Measurements from ENCODE around the gene EHD1.

The EHD1 gene
- 20.8 to 782 (median 39.5) reads per million in 18 experiments for total RNA-seq

GRCh38 chr11:64878494-64879243, at the start of gene EHD1:
Gene EHD1 (minus strand): TSS chr11:64878621. CDS start chr11:64878464, 157 bp downstream.
- DNase-seq, result peak; percentile 99

- no peak for DNase-seq
Observed at GRCh38 chr11:64926689-64927088, 48.3 kb upstream of the EHD1 start.

DNA sequence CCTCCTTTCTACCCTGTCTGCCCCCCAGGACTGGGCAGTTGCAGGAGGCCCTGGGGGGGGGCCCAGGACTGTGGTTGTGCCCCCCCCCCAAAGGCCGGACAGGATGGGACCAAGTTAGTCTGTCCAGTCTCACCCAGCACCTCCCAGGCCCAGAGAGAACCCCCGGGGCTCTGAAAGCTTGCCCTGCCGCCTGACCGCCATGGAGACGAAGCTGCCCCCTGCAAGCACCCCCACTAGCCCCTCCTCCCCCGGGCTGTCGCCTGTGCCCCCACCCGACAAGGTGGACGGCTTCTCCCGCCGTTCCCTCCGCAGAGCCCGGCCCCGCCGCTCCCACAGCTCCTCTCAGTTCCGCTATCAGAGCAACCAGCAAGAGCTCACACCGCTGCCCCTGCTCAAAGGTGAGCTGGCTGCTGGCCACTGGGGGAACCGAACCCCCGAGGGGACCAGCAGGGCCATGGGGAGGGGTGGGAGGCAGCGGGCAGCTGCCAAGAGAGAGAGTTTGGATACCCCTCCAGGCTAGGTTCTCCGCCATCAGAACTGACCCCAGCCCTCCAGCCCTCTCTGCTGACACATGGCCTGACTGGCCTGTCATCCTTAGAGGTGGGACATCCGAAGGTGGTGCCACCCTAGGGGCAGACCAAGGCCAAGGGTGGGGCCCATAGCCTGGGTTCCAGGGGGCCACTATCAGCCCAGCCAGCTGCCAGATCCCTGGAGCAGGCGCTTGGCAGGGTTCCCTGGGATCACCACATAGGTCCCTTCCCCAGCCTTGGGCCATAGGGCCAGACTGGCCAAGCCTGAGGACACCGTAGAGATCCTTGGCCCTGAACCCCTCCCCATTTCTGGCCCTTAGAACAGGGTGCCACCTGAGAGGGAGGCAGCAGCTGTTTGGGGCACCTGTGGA, 47.4 kb upstream of the EHD1 start:
- no peak for DNase-seq

- no peak for DNase-seq
Observed at GRCh38 chr11:64924910-64925284, 46.5 kb upstream of the EHD1 start.

- peak; percentile 92 to 94 for DNase-seq
Observed at GRCh38 chr11:64923944-64924909, 45.8 kb upstream of the EHD1 start, which contains the start of gene PPP2R5B. Gene PPP2R5B (plus strand): TSS chr11:64924689. CDS start chr11:64925735, 1,046 bp downstream.

- DNase-seq, result no peak
Observed at GRCh38 chr11:64923151-64923661, 44.8 kb upstream of the EHD1 start.

DNA sequence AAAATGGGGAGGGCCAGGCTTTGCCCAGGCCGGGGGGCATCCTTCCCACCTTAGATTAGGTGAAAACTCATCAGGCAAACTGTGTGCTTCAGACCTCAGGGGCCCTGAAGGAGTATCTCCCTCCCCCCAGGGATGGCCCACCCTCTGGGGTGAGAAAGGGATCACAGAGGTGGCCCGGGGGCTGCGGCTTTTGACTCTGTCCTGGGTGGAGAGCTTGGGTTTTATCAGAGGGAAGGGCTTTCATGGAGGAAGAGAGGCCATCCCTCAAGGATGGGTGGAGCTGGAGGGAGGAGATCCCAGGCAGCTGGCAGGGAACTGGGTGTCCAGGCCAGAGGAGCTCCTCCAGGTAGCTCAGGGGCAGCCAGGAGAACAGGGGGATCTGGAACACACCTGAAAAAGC, 43.0 kb upstream of the EHD1 start:
- DNase-seq, result no peak

DNA sequence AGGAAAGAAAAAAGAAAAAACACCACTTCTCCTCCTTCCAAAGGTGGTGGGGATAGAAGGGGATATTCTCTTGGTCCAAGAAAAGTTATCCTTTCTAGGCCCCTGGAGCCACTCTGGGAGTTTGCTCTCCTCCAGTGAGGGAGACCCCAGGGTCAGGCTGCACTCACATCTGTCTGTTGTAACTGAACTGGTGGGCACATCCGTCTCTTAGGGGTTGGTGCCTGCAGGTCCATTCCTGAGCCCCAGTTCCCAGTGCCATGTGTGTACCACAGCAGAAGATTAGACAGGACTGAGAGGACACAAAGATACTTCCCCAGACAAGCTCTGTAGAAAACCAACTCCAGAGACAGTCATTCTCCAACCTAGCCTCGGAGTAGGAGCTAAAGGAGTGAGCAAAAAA, 41.7 kb upstream of the EHD1 start:
- no peak for DNase-seq

DNA sequence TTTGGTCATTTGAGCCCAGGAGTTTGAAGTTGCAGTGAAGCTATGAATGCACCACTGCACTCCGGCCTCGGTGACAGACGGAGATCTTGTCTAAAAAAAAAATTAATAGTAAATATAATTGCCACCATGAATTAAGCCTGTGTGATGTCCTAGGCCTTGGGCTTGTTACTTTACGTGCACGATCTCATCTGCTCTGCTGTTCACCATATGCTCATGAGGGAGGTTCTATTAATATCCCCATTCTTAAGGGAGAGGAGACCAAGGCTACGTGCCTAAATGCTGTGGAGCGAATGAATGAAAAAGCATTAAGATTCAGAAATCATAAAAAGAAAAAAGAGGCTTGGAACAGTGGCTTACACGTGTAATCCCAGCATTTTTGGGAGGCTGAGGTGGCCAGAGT, 41.2 kb upstream of the EHD1 start:
- DNase-seq, result no peak

GRCh38 chr11:64918017-64918416, 39.6 kb upstream of the EHD1 start:
- peak in 1 of 2 donors; percentile 6 for DNase-seq

DNA sequence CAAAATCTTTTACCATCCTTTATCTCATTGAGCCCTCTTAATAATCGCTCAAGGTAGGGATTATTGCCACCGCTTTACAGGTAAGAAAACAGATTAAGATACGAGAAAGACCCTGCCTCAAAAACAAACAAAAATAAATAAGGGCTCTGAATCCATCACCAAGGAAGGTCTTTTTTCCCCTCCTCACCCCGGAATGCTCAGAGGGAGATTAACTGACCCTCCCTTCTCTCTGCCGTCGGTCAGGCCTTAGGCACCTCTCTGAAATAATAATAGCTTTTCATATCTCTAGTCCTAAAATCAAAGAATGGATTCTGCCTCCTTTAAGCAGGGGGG, 39.2 kb upstream of the EHD1 start:
- no peak for DNase-seq

DNA sequence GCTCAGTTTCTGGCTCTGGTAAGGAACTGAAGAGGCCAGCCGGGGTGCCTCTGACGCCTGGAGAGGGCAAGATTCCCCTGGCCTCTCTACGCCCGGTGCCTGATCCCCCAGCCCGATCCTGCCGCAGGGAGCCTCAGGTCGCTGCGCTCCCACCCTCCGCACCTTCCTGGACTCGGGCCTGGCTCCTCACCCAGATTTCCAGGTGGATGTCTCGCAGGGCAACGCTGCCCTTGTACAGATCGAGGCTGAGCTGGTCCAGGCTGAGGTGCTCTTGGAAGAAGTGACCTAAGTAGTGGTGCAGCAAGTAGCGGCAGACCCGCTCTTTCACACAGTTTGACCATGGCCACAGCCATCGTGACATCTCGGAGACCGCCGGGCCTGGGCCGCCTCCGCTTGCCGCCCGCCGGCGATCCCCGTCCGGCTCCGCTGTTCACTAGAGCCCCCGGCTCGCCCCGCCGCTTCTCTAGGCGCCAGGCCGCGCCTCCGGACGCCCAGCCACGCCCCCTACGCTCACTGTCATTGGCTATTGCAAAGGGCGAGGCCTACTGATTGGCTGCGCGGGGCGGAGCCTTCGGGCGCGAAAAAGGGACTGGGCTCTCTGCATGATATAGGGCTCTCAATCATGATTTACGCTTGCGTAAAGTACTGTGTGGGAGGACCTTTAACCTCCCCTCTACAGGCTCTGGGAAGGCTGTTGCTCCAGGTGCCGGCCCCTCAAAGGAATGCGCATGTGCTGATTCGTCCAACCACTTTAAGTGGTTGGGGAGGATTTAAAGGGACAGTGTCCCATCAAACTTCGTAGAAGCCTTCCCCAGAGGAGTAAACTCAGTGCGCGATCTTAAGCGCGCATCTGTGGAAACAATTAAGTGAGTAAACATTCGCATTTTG, 38.6 kb upstream of the EHD1 start, which contains the start of gene ATG2A:
Gene ATG2A, minus strand, starts transcription at position 435 of the 888 bp plus-strand sequence. Its CDS starts 74 bp downstream, at position 361.
- peak; percentile 100 for DNase-seq

DNA sequence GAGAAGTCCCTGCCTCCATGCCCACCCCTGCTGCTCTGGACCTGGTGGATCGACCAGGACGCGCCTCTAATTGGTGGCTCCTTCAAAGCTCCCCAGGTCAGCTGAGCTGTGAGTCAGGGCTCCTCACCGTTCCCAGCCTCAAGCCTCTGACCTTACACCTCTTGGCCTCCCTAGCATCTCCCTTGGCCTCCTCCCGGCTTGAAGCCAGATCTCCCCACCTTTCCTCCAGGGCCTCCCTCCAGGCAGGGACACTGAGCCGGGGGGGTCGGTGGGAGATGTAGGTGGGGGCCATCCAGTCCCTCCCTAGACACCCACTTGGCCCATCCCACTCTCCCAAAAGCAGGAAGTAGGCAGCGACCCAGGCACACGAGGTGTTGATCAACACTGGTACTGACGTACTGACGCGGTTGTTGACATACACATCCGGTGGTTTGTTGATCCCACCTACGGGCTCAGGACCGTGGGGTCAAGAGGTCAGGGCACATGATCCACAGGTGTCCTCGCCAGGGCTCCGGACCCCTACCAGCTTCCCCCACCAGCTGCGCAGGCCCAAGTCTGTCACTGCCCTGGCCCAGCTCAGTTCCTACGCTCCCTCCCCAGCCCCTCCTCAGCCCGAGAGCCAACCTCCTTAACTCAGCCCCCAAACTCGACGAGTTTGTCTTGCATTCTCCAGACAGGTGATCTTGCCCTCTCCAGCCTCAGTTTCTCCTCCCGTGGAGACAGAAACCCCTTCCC, 37.8 kb upstream of the EHD1 start:
- DNase-seq, result peak; percentile 66 to 79

DNA sequence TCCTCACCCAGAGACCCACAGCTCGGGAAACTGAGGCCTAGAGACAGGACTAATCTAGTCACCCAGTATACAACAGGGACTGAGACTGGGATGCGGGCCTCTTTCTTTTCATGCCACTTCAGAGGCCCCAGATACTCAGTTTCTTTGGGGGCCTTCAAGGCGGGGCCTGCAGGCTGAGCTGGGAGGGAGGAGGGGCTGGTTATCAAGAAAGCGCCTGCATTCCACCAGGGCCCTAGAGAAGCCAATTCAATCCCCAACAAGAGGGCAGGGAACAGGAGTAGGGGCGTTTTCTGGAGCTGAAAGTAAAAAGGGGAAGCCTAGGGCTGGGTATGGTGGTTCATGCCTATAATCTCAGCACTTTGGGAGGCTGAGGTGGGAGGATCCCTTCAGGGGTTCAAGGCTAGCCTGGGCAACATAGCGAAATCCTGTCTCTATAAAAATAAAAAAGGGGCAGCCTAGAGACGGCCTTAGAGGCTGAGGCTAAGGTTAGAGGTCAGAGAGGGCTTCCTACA, 37.0 kb upstream of the EHD1 start:
- no peak for DNase-seq

- no peak for DNase-seq
Observed at GRCh38 chr11:64914123-64914522, 35.7 kb upstream of the EHD1 start.

- DNase-seq, result no peak
Observed at GRCh38 chr11:64913171-64913727, 34.8 kb upstream of the EHD1 start.

DNA sequence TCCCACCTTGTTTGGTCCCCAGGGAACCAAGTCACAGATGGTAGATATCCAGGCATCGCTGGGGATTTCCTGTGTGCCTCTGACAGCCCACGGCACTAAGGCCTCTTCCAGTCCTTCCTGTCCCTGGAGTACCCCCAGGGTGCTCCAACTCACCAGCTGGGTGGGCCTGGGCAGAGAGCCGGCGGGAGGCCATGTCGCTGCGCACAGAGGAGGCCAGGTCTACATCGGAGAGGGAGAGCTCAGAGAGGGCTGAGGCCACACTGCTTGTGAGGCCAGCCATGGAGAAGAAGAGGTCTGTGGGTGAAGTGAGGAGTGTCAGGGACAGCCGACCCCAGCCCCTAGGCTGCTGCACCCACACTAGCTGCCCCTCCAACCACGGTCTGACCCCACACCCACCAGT, 33.3 kb upstream of the EHD1 start:
- DNase-seq, result no peak

DNA sequence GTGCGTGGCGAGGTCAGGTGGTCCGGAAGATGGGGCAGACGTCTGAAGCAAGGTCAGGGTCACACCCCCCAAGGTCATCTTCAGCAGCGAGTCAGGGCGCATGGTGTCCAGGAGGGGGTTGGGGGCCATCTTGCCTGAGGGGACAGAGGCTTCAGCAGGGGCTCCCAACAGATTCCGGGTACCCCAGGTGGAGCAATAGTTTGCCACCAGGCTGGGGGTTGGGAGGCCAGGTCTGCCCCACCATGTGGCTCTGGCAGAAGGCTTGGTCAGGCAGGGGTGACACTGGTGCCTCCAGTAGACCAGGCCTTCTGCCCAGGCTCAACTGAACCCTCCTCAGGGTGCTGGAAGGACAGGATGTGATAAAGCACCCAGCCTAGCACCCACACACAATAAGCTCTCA, 32.7 kb upstream of the EHD1 start:
- DNase-seq, result no peak

DNA sequence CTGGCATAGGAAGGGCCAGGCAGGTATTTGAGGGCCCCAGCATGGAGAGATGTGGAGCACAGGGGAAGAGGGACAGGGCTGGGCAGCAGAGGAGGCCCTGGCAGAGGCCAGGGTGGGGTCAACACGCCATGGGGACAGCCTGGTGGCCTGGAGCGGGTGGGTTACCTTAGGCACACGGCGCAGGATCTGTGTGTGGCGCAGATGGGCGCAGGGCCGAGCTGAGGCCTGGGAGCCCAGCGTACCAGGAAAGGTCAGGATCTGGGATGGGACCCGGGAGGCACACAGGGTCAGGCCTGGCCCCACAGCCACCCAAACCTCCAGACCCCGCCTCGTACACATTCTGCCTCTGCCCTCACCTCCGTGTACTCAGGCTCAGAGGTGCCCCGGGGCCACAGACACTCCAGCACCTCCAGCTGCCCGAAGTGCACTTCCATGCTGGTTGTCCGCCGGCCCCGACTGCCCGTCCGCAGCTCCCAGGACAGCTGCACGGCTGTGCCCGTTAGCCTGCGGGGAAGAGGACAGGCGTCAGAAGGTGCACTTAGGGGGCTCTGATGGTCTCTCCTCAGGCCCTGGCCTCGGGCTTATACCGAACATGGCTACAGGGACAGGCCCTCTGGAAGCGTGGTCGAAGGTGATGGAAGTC, 32.2 kb upstream of the EHD1 start:
- no peak for DNase-seq
